Neural progenitor cell (in vitro differentiated cells): ENCODE measurements around the gene THAP2. TPM values are rescaled to one million over a fixed set of nuclear protein-coding genes. Genes with fewer than 3 reads are reported as not detected.

Experiments used
- DNase-seq: peaks from one replicate; pipeline ENCODE4 v3.0.0-alpha.2; 2016; ENCODE audit warnings: low spot score
- H2AFZ ChIP-seq: fragments of 200-600 bp; sonication (generic); replicated peaks from 2 replicates; pipeline ENCODE4 v1.6.1; 2016; ENCODE audit warnings: antibody characterized with exemption
- H3F3A ChIP-seq: fragments of 200-600 bp; sonication (generic); 2 replicates; pipeline ENCODE4 v1.6.1; 2016; ENCODE audit warnings: antibody characterized with exemption, low read depth
- H3K27ac ChIP-seq: fragments of 200-600 bp; sonication (generic); 2 replicates; pipeline ENCODE4 v1.5.1; 2016; ENCODE audit warnings: mild to moderate bottlenecking
- H3K27me3 ChIP-seq: fragments of 200-600 bp; sonication (generic); 2 replicates; pipeline ENCODE4 v1.6.1; 2016; ENCODE audit warnings: mild to moderate bottlenecking, moderate library complexity
- H3K36me3 ChIP-seq: fragments of 200-600 bp; sonication (generic); 2 replicates; pipeline ENCODE4 v1.5.1; 2016
- H3K4me1 ChIP-seq: fragments of 200-600 bp; sonication (generic); 2 replicates; pipeline ENCODE4 v1.6.1; 2016; ENCODE audit warnings: mixed run types
- H3K4me2 ChIP-seq: fragments of 200-600 bp; sonication (generic); 2 replicates; pipeline ENCODE4 v1.6.1; 2016
- H3K4me3 ChIP-seq: fragments of 200-600 bp; sonication (generic); 2 replicates; pipeline ENCODE4 v1.5.1; 2016
- H3K79me2 ChIP-seq: fragments of 200-600 bp; sonication (generic); 2 replicates; pipeline ENCODE4 v1.6.1; 2016; ENCODE audit warnings: low read depth
- H3K9ac ChIP-seq: fragments of 200-600 bp; sonication (generic); 2 replicates; pipeline ENCODE4 v1.6.1; 2016
- H3K9me3 ChIP-seq: fragments of 200-600 bp; sonication (generic); 2 replicates; pipeline ENCODE4 v1.5.1; 2016; ENCODE audit warnings: low read depth
- H4K20me1 ChIP-seq: fragments of 200-600 bp; sonication (generic); 2 replicates; pipeline ENCODE4 v1.6.1; 2016; ENCODE audit warnings: low read depth
- H3K27ac Mint-ChIP-seq: 3 replicates; pipeline ENCODE4 v1.8.0; 2021; ENCODE audit warnings: mixed read lengths
- H3K27me3 Mint-ChIP-seq: 2 replicates; pipeline ENCODE4 v1.8.0; 2022; ENCODE audit warnings: low read depth, mild to moderate bottlenecking, inconsistent platforms, moderate library complexity, mixed read lengths; ENCODE audit not compliant: insufficient read depth
- H3K36me3 Mint-ChIP-seq: 3 replicates; pipeline ENCODE4 v1.8.0; 2021; ENCODE audit warnings: mixed read lengths
- H3K4me1 Mint-ChIP-seq: 3 replicates; pipeline ENCODE4 v1.8.0; 2021; ENCODE audit warnings: mixed read lengths
- H3K4me3 Mint-ChIP-seq: 3 replicates; pipeline ENCODE4 v1.8.0; 2021; ENCODE audit warnings: mild to moderate bottlenecking, moderate library complexity, mixed read lengths
- H3K9me3 Mint-ChIP-seq: 3 replicates; pipeline ENCODE4 v1.8.0; 2020; ENCODE audit warnings: mixed read lengths
- CTCF ChIP-seq: fragments of 200-600 bp; sonication (generic); IDR thresholded peaks from 2 replicates; pipeline ENCODE4 v1.5.1; 2017; ENCODE audit warnings: antibody characterized with exemption, mild to moderate bottlenecking
- EZH2 ChIP-seq: fragments of 200-600 bp; sonication (generic); IDR thresholded peaks from 2 replicates; pipeline ENCODE4 v1.6.1; 2017; ENCODE audit warnings: antibody characterized with exemption, mild to moderate bottlenecking, moderate library complexity
- EZH2phosphoT487 ChIP-seq: fragments of 200-600 bp; sonication (generic); IDR thresholded peaks from 2 replicates; pipeline ENCODE4 v1.6.1; 2017; ENCODE audit warnings: antibody characterized with exemption
- total RNA-seq: library from RNA; depleted of rRNA; stranded (reverse); fragments of >200 nt; gene quantifications from 2 replicates; pipeline ENCODE4 v1.2.3, GENCODE V29; 2015; ENCODE audit warnings: low replicate concordance

The THAP2 gene
- total RNA-seq, 1 donor from 2014 or later = 37.3 TPM

- no peaks in the 10 kb centered on the region for H3K27me3 Mint-ChIP-seq
- Histone ChIP-seq H3K9ac (no peak overlapping the region), H3K36me3 (peaks cover 53% of the 10 kb centered on the region), H3K79me2 (peaks cover 93% of the 10 kb centered on the region), H3K4me2 (no peak overlapping the region), H2AFZ (no peak overlapping the region), H4K20me1 (peaks cover 2% of the 10 kb centered on the region), H3K4me1 (peaks cover 3% of the 10 kb centered on the region), H3F3A (no peaks in the 10 kb centered on the region), H3K27me3 (no peaks in the 10 kb centered on the region), H3K9me3 (peaks cover 4% of the 10 kb centered on the region), H3K4me3 (no peak overlapping the region), H3K27ac (no peak overlapping the region)
- H3K36me3 Mint-ChIP-seq = peaks cover 49% of the 10 kb centered on the region
- TF ChIP-seq EZH2 (no peak), EZH2phosphoT487 (no peak), CTCF (no peak)
- DNase-seq = no peak
- H3K27ac Mint-ChIP-seq = no peak overlapping the region
- H3K9me3 Mint-ChIP-seq = peaks cover 19% of the 10 kb centered on the region
- H3K4me3 Mint-ChIP-seq = no peak overlapping the region
- H3K4me1 Mint-ChIP-seq = peaks cover 3% of the 10 kb centered on the region
Observed at GRCh38 chr12:71655495-71655894, 8.6 kb upstream of the THAP2 start.

- Histone ChIP-seq H3K9me3 (peaks cover 4% of the 10 kb centered on the region), H3K4me3 (no peak overlapping the region), H3K79me2 (peaks cover 93% of the 10 kb centered on the region), H3K27me3 (no peaks in the 10 kb centered on the region), H3K4me1 (peaks cover 5% of the 10 kb centered on the region), H3K27ac (no peak overlapping the region), H4K20me1 (peaks cover 6% of the 10 kb centered on the region), H3F3A (no peaks in the 10 kb centered on the region), H3K4me2 (no peak overlapping the region), H3K9ac (no peak overlapping the region), H2AFZ (no peak overlapping the region), H3K36me3 (peaks cover 53% of the 10 kb centered on the region)
- no peak for TF ChIP-seq CTCF
- TF ChIP-seq EZH2 = no peak
- TF ChIP-seq EZH2phosphoT487 = no peak
- peaks cover 16% of the 10 kb centered on the region for H3K9me3 Mint-ChIP-seq
- DNase-seq = no peak
- peaks cover 3% of the 10 kb centered on the region for H3K4me1 Mint-ChIP-seq
- peaks cover 45% of the 10 kb centered on the region for H3K36me3 Mint-ChIP-seq
- no peak overlapping the region for H3K27ac Mint-ChIP-seq
- no peak overlapping the region for H3K4me3 Mint-ChIP-seq
- H3K27me3 Mint-ChIP-seq = no peaks in the 10 kb centered on the region
Observed at GRCh38 chr12:71655907-71656306, 8.2 kb upstream of the THAP2 start.

DNA sequence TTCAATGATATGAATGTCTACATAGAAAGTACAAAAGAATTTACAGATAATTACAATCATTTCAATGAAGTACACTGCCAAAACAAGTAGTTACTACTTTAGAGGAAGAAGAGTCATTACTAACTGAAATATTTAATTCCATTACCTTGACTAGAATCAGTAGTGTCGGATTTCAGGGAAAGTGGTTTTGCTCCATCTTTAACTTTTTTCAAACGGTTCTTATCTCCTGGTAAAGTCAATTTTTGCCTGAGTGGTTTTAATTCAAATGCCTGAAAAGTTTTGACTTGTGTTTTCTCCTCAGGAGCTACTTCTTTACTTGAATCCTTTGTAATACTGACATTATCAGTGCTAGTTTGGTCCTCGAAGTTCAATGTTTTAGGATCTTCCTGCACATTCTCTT is 7.4 kb upstream of the THAP2 start:
- Histone ChIP-seq H4K20me1 (peaks cover 11% of the 10 kb centered on the region), H3F3A (no peaks in the 10 kb centered on the region), H2AFZ (no peak overlapping the region), H3K4me3 (no peak overlapping the region), H3K4me2 (no peak overlapping the region), H3K79me2 (peaks cover 93% of the 10 kb centered on the region), H3K27me3 (no peaks in the 10 kb centered on the region), H3K9me3 (peaks cover 4% of the 10 kb centered on the region), H3K9ac (no peak overlapping the region), H3K4me1 (peaks cover 8% of the 10 kb centered on the region), H3K27ac (no peak overlapping the region), H3K36me3 (peaks cover 53% of the 10 kb centered on the region)
- Mint-ChIP-seq H3K27me3 (no peaks in the 10 kb centered on the region), H3K9me3 (peaks cover 16% of the 10 kb centered on the region), H3K36me3 (peaks cover 45% of the 10 kb centered on the region), H3K4me1 (peaks cover 5% of the 10 kb centered on the region), H3K27ac (no peak overlapping the region), H3K4me3 (no peak overlapping the region)
- no peak for DNase-seq
- TF ChIP-seq CTCF (no peak), EZH2 (no peak), EZH2phosphoT487 (no peak)
